GM19463 (cell line): ENCODE data around the gene INPP5K.
A peak's percentile ranks its signal among the peaks of the same experiment; 100 is the strongest.

Source experiments
- ATAC-seq: cut with Tn5 transposase; IDR thresholded peaks from one replicate; pipeline ENCODE4 v1.9.1; 2021; ENCODE audit warnings: mild to moderate bottlenecking, moderate library complexity; ENCODE audit not compliant: unreplicated experiment

INPP5K gene

DNA sequence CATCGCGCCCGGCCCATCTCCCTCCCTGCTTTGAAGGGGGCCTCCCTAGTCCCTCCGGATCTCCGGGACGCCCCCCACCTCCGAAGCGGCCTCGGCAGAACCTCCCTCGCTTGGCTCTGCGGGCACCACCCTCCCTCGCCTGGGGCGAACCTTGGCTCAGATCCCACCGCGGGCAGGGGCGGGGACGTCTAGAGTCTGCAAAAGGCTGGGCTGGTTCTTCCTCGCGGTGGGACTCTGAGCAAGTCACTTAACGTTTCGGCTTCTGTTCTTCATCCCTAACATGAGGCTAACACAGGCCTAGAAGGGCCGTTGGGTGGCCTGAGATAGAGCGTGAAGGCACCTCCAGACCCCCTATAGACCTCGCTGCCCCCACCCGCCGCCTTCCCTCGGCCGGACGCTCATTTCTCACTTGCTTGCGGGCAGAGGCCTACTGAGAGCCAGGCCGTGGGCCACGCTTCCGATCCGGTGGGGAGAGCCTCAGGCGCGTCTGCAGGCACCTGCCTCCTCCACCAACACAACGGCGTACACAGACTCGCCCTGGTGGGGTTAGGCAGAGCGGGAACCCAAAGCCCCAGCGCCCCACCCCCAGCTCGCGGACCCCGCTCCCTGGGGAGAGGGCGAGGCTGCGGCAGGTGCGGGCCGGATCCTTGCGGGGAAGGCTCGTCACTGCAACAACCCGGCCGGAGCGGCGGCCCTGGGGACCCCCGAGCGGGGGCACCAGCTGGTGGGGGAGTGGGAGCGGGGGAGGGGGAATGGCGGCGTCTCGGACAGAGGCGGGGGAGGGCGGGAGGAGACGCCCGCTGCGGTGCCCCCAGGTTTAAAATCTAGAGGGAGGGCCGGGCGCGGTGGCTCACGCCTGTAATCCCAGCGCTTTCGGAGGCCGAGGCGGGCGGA lies 29.4 kb downstream of the INPP5K start:
- no peak for ATAC-seq

DNA sequence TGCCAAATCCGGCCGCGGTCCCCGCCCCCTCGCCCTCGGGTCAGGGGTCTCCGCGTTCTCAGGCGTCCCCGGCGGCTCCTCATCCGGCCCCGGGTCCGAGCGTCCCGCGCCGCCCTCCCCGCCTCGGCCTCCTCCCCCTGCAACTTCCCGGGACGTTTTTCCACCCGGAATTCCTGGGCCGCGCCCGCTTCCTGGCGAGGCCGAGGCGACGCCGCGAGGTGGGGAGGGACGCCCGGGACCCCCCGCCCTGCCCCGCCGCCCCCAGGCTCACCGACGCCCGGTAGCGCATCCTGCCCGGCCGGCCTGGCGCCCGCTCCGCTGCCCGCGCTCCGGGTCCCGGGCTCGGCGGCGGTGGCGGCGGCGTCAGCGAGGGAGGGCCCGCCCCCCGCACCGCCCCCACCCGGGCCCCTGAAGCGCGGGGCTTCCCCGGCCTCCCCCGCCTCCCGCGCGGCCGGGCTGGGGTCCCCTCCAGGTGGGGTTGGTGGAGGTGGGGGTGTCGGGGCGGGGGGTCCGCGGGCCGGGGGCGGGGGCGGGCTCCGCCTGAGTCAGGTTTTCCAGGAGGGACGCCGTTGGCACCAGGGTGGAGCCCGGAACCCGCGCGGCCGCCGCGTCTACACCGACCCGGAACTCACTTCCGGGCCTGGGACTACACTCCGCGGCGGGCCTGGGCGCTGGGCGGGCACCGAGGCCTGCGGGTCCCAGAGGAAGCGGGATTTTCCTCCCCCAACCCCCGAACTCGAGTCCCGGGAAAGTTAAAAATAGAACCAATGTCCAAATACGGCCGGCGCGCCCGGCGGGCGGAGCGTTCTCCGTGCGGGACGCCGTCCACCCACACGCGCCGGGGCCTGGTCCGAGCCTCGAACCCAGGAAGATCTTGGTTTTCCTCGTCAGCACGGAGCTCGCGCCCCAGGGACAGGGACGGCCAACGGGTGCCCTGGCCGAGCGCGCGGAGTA lies 30.7 kb downstream of the INPP5K start:
- peak; percentile 25 for ATAC-seq

DNA sequence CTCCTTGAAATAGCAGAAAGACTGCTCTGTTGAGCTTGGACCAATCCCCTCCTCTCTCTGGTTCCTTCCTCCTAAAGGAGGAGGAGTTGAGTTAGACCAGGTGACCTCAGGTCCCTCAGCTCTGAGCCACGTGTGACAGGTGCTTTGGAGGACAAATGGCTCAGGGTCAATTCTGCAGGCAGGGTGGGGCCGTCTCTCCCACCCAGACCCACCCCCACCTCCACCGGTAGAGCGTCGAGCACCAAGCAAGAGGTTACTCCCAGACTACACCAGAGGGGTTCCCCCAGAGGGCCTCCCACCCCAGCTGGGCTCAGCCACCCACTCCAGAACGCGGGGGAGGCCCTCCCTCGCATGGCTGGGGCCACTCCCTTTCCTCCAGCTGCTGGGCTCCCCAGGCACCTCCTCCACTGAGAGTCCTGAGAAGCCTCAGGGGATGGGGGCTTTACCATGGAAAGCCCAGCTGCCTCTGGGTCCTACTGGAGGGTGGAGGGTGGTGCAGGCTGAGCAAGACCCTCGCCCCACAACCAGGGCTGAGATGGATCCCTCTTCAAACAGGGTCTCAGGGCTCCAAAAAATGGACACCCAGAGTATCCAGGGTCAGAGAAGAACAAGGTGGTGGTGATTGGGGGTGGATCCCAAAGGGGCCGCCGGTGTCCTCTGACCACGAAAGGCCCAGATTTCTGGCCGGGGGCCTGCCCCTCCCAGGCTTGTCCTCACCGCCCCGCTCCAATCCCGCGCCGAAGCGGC lies 31.6 kb downstream of the INPP5K start:
- peak; percentile 45 for ATAC-seq

DNA sequence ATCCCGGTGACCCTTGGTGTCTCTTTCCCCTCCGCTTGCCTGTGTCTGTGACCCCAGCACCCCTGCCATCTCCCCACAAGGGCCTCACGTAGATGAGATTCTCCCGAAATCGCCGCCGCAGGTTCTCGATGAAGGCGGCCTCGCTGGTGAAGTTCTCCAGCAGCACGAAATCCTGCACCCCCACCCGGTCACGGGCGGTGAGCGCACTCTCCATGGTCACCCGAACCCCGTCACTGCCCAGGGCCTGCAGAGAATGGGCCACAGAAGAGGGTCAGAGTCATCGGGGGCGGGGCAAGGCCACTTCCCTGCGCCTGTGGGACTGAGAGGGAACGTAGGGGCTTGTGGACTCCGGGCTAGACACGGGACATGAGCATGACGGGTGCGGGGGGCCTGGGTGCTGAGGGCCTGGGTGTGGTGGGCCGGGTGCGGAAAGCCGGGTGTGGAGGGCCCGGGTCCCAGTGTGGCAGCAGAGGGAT lies 32.3 kb downstream of the INPP5K start:
- no peak for ATAC-seq

DNA sequence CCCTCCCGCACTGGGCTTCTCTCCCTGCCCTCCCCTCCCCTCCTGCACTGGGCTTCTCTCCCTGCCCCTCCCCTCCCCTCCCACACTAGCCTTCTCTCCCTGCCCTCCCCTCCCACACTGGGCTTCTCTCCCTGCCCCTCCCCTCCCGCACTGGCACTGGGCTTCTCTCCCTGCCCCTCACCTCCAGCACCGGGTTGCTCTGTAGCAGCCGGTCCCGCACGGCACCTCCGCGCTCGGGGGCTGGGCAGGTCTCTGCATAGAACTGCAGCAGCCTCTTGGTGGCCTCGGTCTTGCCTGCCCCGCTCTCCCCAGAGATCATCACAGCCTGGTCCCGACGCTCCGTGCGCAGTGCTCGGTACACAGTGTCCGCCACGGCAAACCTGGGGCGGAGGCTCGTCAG lies 33.7 kb downstream of the INPP5K start:
- ATAC-seq: no peak

DNA sequence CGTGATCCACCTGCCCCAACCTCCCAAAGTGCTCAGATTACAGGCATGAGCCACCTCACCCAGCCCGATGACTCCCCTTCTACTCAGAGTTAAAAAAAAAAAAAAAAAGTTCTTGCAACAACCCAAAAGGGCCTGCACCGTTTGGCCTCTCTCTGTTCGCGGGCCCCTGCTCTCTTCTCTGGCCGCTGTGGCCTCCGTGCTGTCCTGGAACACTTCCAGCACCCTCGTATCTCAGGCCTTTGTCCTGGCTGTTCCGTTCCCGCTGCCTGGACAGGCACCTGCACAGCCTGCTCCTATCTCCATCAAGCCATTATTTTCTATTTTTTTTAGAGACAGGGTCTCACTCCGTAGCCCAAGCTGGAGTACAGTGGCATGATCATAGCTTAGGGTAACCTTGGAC lies 34.7 kb downstream of the INPP5K start:
- no peak for ATAC-seq

DNA sequence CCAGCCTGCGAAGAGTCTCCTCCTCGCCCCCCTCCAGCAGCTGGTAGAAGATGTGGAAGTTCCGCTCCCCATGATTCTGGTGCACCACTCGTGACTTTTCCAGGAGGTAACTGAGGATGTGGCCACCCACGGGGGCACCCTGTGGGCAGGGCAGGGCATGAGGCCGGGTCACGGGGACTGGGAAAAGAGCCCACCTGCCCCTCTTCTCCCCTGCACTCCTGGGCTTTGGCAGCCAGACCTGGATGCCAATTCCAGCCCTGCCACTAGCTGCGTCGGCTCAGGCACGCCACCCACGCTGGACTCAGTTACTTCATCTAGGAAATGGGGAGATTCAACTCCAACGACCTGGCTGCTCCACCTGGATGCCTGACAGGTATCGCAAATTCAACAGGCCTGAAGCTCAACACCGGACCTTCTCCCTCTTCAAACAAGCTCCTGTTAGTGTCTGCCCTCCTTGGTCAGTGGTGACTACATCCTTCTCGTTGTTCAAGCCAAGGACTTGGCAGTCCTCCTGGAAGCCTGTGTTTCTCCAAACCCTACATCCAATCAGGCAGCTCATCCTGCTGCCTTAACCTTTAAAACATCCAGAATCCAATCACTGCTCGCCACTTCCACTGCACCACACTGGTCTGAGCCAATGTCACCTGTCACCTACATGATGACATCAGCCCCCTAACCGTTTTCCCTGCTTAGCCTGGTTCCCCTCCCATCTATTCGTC lies 35.5 kb downstream of the INPP5K start:
- no peak for ATAC-seq

DNA sequence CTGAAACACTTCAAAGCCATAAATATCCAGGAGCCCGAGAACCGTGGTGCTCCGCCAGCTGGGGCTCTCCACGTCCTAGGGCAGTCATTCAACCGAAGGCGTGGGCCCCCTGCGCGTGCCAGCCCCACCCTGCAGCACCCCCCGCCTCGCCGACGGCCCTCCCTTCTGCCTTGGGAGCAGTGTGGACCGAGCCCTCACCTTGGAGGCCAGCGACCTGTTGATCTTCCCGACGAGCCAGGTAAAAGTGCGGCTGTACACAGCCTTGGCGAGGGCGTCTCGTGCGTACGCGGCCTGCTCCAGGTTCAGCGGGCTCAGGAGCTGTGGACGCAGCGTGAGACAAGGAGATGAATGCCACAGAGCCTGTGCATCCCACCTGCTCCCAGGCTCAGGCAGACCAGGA lies 38.0 kb downstream of the INPP5K start:
- no peak for ATAC-seq

DNA sequence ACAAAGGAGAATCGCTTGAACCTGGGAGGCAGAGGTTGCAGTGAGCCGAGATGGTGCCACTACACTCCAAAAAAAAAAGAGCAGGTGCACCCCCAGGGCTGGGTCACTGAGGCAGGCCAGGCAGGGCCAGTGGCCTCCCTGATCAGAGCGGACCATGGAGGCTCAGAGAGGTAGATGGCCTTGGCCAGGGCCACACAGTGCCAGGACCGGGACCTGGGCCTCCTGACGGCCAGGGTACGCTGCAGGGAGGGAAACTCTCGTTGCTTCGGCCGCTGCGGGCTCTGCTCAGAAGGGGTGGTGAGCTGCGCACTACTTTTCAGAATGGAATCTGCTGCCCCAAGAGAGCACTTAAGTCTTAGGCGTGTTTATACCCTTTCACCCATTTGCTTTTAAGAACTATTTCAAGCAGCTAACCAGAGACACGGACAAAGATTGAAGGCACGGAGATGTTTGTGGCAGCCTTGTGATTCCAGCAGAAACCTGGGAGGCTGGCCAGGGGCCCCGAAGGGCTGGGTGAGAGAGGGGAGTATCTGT lies 41.0 kb downstream of the INPP5K start:
- ATAC-seq: no peak

DNA sequence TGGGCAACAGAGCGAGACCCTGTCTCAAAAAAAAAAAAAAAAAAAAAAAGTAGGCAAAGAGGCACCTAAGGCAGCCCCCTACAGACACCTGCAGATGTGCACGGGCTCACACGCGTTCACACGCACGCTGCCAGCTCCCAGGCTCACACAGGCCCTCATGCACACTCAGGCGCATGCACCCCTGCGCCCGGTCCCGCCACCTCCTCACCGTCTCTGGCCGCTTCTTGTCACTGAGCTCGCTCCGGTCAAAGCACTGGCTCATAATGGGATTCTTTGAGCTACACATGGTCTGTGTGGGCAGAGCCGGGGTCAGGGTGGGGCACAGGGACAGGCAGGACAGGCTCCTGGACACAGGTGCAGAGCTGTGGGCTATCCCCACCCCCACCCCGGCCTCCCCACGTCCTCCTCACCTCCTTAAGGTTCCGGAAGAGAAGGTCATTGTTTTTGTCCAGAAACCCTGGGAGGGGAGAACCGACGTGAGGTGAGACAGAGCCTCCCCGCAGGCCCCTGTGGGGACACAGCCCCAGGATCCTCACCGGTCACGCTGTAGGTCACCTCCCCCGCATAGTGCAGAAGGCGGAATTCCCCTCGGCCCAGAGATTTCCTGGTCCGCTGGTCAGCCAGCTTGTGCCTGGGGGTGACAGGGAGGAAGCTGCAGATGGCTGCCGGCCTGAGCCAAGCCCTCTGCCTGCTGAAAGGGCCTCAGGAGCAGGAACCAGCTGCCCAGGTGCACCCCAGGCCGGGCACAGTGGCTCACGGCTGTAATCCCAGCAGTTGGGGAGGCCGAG lies 41.8 kb downstream of the INPP5K start:
- ATAC-seq: peak; percentile 62

DNA sequence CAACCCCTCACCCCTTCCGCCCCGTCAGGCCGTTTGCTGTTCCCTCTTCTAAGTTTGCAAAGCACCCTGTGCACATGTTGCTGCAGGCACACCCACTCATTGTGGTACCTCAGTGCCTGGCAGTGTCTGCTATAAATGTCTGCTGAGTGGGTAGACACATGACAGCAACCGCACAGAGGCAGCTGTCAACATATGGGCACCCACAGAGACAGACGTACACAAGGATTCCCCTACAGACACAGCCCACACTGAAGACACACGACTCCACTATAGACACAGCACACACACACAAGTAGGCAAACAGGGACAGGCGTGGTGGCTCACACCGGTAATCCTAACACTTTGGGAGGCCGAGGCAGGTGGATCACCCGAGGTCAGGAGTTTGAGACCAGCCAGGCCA lies 42.6 kb downstream of the INPP5K start:
- no peak for ATAC-seq

DNA sequence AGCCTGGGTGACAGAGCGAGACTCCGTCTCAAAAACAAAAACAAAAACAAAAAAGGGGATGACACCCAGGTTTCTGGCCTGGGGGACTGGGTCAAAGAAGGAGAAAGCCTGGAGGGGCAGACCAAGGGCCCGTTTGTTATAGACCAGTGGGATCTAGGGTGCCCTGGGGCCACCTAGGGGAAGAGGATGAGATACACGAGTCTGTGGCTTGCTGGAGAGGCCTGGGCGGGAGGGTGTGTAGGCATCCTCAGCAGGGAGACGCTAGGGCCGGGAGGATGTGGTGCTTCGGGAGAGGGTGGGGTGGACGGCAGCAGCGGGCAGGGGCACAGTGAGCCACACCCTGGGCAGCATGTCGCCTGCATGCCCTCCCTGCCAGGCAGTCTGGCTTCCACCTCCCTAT lies 43.2 kb downstream of the INPP5K start:
- ATAC-seq: no peak

DNA sequence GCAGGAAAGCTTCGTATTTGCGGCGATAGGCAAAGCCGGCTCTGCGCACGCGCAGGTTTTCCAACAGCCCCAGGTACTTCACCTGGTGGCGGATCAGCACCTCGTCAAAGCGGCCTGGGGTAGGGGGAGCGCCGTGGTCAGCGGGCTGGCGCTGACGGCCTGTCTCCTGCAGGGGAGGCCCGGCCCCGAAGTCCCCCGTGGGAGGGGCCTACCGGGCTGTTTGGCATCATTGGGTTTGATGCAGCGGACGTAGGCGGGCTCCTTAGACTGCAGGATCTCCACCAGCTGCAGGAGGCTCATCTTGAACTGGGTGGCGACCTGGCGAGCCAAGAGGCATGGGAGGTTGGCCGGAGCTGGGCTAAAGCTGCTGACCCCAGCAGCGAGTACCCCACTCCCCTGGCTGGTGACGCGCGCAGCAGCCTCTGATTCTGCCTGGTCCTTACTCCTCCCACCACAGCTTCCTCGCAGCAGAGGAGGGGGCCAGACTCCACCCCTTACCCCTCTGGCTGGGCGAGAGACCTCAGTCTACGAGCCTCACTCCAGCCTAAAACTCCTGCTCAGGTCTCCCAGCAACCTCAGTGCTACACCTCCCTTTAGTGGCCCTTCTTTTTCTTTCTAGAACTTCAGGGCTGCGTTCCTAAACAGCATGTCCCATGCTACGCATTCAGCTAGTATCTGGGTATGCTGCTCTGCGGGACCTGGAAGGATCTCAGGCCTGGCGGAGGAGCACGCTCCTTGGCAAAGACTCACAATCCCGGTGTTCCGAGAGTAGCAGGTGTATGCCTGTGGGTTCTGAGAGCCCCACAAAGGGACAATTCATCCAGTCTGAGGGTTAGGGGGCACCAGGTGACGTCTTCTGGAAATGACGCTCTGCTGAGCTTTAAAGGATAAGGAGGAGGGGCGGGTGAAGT lies 44.2 kb downstream of the INPP5K start:
- no peak for ATAC-seq

DNA sequence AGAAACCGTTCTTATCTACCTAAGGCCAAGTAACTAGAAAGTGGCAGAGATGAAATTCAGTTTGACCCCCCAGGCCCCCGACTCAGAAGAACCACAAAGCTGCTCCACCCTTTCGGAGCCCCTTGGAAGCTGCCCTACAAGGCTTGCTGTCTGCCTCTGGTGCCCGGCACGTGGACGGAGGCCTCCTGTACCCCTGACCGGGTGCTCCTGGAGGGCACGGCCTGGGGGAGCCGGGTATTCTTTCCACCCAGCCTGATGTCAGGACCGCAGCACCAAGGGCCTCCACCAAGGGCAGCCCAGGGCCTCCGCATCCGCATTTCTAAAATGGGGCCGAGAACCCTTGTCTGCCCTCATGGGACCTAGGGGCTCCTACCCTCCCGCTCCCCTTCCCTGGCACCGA lies 44.9 kb downstream of the INPP5K start:
- ATAC-seq: no peak

DNA sequence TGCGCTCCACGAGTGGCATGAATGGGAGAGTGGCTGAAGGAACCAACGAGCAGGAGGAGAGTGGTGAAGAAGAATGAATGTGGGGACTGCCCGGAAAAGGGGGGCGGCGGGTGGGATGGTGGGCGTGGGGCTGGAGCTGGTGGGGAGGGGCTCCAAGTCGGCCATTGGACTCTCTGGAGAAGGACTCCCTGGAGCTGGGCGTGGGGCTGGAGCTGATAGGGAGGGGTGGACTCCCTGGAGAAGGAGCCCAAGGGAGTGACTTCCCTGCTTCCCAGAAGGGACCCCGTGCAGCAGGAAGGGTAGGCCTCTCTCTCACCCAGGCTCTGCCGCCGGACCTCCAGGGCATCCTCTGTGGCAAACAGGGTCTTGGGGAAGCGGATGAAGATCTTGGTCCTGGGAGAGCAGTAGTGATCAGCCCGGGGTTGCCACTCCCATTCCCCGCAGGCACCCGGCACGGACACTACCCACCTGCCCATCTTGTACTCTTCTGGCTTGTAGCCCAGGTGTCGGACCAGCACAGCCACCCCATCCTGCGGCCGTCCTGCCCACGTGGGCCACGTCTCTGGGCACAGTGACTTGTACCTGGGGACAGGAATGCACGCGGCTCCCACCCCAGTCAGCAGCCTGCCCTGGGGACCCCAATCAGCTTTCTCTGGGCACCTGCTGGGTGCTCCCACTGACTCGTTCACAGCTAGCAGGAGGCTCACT lies 45.5 kb downstream of the INPP5K start:
- ATAC-seq: no peak

DNA sequence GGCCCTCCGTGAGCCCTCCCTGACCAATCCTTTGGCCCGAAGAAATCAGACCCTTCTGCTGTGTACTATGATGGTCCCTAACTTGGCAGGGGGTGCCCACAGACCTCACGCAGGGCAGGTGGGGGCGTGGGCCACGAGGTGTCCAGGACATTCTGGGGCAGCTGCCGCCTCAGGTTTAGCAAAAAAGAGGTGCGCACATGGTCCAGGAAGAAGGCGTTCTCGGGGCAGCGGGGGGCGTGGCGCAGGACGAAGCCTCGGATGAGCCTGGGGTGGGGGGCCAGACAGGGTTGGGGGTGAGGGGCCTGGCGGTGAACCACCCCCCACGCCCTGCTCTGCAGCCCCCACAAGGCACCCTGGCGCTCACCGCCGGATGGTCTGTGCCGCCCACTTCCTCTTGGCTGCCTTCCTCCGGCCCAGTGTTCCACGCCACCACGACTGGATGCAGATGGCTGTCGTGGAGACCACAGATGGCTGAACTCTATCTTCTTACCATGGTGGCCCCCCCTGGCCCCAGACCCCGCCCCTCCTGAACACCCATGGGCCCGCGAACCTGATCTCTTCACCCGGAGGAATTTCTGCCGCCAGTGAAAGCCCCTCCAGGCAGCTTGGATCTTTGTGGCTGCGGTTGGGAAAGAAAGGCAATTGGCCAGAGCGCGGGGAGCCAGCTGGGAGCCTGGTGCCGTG lies 46.2 kb downstream of the INPP5K start:
- no peak for ATAC-seq

DNA sequence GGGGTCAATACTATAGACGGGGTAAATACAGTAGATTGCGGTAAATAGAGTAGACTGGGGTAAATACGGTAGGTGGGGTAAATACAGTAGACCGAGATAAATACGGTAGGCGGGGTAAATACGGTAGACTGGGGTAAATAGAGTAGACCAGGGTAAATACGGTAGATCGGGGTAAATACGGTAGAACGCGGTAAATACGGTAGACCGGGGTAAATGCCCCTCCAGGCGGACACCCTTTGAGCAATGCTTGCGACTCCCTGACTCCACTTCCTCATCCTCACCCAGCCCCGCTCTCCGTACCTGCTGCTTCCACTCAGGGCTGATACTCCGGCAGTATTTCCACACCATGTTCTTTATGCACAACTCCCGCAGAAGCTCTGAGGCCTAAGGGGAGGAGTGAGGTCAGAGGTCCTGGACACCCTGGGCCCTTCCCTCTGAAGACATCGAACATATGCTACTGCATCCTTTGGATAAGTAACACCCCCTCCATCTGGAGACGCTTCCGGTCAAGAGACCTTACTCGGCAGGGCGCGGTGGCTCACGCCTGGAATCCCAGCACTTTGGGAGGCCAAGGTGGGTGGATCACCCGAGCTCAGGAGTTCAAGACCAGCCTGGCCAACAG lies 47.1 kb downstream of the INPP5K start:
- ATAC-seq: no peak
